Measurements from ENCODE around the gene CCZ1.
A peak's percentile ranks its signal among the peaks of the same experiment; 100 is the strongest.
"Not testable (repeated sequence)": the region's sequence is repeated elsewhere in the genome, so short reads cannot be mapped to it uniquely, and the experiment has no call there.

The CCZ1 gene

DNA sequence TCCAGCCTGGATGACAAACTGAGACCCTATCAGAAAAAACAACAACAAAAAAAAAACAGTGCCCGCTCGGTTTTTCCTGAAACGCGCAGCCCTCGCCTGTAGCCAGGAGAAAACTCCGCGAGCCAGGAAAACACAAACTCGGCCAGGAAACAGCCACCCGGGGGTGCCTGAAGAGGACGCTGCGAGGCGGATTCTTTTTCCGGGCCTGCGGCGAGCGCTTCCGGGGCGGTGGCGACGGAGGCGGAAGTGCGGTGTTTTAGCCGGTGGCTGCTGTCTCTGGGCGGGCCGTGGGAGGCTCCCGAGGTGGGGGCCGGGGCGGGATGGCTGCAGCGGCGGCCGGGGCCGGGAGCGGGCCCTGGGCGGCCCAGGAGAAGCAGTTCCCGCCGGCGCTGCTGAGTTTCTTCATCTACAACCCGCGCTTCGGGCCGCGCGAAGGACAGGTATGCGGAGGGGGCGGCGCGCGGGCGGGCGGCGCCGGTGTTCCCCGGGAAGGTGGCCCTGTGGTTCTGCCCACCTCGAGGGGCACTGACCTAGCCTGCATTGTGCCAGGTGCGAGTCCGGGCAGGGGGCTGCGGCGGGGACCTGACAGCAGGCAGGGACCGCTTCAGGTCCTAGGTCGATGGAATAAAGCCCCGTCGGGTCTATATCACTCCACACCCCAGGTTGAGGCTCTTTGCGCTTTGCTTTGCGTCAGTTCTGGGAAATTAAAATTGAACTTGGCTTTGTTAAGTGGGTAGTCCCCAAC lies at the start of gene CCZ1:
TSS of gene CCZ1 (plus strand) at position 254 of the 745 bp plus-strand sequence. CDS start at position 321, 67 bp downstream.
- DNase-seq = peak; percentile 85

DNA sequence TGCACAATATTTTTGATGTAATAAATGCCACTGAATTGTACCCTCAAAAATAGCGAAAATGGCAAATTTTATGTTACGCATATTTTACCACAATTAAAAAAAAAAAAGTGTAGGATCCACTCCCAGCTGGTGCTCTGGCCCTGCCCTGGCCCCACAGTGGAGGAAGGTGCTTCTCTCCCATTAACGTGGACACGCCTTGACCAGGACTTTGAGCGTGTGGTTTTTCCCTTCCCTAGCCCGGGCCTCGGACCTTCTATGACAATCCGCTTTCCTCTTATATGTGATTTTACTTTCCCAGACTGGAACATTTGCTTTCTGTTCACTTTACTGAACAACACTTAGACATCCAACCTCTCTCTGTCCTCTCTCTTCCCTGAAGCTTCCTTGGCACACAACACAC lies 47.6 kb upstream of the CCZ1 start:
- DNase-seq = no peak

DNA sequence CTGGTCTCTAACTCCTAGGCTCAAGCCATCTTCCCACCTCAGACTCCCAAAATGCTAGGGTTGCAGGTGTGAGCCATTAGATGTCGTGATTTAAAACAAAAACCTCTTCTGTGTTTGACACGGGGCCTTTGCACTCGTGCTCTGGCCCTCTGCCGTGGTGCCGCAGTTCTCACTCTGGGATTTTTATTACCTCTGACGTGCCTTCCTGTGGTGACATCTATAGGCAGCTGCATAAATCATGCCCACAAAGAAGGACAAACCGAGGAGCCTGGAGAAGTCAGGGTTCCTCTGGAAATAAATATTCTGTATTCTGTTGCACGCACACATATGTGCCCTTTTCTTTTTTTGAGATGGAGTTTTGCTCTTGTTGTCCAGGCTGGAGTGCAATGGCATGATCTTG lies 43.8 kb upstream of the CCZ1 start:
- DNase-seq = no peak

DNA sequence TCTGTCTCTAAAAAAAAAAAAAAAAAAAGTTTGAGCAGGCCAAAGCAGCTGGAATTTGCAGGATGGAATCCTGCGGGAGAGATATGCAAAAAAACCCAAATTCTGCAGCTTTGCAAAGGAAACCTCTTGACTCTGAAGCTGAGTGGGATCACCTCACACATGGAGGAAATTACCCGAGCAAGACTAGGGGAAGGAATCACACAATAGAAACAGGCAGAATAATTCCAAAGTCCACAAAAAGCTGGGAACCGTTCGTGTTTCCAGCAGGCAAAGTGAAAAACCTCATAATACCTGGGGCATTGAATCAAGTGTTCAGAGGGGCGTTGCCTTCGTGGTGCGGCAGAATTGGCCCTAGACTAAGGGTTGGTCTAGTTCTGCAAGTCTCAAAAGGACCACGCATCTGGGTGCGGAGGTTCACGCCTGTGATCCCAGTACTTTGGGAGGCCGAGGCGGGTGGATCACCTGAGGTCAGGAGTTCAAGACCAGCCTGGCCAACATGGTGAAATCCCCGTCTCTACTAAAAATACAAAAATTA lies 41.4 kb upstream of the CCZ1 start:
- DNase-seq = not testable (repeated sequence)

DNA sequence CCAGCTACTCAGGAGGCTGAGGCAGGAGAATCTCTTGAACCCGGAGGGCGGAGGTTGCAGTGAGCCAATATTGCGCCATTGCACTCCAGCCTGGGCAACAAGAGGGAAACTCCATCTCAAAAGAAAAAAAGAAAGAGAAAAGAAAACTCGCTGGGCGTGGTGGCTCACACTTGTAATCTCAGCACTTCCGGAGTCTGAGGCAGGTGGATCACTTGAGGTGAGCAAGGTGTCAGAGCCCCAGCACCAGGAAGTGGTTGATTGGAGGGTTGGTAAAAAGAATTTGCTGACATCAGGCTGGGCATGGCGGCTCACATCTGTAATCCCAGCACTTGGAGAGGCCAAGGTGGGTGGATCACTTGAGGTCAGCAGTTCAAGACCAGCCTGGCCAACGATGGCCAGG lies 40.0 kb upstream of the CCZ1 start:
- DNase-seq = not testable (repeated sequence)

DNA sequence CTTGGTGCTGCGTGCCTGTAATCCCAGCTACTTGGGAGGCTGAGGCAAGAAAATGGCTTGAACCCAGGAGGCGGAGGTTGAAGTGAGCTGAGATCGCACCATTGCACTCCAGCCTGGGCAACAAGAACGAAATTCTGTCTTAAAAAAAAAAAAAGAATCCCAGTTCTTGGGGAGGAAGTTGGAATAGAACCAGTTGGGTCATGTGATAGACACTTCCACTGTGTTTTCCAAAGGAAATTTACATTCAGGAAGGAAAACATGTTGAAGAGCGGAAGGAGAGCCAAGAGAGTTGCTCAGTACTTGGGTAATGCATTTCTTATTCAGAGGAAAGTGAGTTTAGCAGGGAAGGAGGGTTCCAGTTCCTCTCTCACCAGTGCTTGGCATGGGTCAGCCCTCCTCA lies 37.3 kb upstream of the CCZ1 start:
- DNase-seq = not testable (repeated sequence)

DNA sequence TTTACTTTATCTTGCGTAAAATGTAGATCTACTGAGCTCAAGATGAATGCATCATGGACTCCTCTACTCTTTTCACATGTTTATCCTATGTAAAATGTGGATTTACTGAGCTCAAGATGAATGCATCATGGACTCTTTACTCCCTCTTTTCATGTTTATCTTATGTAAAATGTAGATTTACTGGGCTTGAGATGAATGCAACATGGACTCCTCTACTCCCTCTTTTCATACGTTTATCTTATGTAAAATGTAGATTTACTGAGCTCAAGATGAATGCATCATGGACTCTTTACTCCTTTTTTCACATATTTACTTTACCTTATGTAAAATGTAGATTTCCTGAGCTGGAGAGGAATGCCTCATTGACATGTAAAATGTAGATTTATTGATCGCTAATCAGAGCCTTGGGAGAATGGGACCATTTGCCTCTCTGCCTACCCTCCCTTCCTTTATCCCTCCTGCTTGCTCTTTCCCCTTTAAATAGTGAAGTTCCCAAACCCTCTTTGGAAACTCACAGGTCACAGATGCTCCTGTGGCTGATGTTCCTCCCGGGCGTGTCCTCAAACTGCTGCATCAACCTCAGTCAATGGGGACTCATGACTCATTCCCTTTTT lies 35.7 kb upstream of the CCZ1 start:
- DNase-seq = not testable (repeated sequence)

DNA sequence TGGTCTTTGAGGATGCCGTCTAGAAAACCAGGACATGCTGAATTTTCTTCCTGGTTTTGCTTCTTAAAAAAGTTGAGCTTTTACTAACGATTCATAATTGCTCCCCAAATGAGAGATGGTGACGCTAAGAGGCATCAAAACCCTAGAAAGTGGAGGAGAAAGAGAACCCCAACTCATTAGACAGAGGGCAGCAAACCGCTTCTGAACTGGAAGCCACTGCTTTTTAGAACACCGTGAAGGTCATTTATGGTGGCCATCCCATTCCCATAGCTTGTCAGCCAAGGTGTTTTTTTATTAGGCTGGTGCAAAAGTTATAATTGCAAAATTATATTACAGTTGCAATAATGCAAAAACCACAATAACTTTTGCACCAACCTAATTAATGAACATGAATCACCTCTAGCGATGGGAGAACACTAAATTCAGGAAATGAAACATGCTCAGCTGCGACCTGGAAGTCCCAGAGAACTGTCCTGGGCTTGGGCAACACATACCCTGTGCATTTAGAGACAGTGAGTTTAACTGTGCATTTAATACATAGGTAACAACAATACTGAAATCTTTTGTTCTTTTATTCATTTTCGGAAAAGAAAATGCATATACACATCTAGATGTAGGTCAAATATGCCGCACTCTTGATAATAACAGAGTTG lies 33.1 kb upstream of the CCZ1 start:
- DNase-seq = not testable (repeated sequence)

DNA sequence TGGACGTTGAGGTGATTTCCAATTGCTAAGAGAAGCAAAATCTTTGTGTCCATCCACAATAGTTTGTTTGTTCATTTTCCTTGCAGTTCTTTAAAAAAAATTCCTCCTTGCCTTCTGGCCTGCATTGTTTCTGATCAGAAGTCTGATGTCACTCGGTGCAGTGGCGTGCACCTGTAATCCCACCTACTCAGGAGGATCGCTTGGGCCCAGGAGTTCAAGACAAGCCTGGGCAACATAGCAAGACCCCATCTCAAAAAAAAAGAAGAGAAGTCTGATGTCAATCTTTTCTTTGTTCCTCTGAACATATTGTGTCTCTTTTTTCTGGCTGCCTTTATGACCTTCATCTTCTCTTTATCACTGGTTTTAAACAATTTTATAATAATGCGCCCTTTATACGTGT lies 31.5 kb upstream of the CCZ1 start:
- DNase-seq = no peak

DNA sequence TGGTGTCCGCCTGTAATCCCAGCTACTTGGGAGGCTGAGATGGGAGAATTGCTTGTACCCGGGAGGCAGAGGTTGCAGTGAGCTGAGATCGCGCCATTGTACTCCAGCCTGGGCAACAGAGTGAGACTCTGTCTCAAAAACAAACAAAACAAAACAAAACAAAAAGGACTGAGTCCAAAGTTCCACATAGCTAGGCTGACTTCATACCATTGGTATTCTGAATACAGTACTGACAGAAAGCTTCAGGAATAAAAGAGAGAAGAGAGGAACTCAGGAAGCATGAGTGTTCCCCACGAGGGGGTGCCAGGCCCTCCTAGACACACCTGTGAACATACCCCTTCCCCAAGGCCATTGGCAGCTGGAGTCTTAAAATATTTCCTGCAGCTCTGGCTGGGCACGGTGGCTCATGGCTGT lies 29.6 kb upstream of the CCZ1 start:
- not testable (repeated sequence) for DNase-seq

DNA sequence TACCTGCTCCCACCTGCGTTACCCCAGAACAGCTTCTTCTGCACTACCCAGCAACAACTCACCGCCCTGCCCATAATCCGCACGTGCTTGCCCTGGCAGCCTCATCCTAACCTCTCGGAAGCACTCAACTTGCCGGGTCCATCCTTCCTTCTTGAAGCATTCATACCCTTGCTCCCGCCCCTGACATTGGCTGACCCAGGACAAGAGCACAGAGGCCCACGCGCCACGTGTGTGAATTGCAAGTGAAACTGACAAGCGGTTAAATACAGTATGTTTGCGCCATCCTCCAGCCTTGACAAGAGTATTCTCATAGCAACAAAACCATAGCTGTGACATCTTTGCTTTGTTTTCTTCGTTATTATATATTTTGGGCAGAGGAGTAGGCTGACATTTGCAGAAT lies 28.8 kb upstream of the CCZ1 start:
- DNase-seq = no peak

DNA sequence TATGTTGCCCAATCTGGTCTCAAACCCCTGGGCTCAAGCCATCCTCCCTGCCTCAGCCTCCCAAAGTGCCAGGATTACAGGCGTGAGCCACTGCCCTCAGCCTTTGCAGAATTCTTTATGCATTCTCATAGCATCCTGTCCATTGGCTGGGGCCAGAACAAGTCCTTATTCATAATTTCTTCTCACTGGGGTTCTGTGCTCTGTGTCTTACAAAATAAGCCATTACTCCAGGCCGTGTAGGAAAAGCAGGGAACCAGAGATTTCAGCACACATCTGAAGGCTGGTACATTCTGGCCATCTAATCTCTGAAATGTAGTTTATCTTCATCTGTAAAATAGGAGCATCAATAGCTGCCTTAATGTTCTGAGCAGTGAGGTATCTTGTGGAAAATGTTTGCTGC lies 28.2 kb upstream of the CCZ1 start:
- no peak for DNase-seq

DNA sequence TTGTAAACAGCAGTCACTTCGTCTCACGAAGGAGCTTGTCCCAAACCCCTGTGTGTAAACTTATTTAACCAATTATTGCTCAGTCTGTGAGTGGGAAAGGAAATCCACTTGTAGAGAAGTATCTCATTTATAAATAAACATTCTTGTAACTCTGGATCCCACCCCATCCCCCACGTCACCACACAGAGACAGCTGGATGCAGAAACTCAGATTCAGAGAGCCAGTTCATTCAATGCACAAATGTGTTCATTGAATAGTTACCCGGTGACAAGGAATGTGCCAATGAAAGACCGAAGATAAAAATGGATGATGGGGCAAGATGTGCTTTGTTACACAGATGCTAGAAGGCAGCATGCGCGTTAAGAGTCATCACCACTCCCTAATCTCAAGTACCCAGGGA lies 26.2 kb upstream of the CCZ1 start:
- no peak for DNase-seq

DNA sequence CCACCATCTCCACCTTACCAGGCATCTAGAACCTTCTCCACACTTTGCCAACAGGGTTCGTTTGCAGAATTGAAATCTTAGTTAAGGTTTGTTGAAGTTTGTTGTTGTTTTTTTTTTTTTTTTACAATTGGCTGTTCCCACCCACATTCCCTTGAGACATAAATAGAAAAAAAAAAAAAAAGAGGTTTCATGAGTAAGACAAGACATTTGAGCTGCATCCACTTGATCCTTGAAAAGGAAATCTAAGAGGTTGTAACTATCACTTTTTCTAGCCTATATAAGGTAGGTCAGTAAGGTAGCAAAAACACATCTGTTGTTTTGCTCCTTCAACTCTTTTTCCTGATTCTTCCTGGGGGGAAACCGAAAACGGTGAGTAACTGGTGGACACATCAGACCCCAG lies 18.9 kb upstream of the CCZ1 start:
- DNase-seq = not testable (repeated sequence)

DNA sequence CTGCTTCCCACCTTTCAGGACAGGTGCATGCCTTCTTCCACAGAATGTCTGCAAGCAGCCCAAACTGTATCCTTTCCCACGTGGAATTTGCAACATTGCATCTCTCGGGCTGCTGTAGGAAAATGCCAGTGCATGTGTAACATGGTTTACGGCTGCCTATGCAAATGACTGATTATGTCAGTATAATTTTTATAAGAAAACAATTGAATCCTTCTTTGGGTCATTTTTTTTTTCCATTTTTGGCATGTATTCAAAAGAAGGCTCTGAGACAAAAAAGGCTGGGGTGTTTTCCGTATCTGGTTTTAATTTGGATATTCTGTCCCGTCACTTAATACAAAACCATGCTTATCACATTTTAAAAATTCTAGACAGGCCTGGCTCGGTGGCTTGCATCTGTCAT lies 18.4 kb upstream of the CCZ1 start:
- not testable (repeated sequence) for DNase-seq

DNA sequence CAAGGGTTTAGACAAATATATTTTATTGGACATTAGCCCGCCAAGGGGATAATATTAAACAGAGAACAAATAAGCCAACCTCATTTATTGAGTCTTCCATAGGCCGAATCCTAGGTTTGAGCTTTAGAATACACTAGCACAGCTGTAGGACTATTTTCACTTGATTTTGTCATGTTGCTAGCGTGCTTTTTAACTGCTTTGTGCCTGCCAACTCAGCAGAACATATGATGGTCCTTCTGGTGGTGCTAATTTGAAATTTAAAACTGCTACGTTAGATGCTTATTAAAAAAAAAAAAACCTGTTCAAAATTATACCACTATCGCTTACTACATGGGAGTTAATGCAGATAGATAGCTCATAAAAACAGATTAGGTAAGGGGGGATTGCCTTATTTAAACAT lies 14.1 kb upstream of the CCZ1 start:
- not testable (repeated sequence) for DNase-seq

DNA sequence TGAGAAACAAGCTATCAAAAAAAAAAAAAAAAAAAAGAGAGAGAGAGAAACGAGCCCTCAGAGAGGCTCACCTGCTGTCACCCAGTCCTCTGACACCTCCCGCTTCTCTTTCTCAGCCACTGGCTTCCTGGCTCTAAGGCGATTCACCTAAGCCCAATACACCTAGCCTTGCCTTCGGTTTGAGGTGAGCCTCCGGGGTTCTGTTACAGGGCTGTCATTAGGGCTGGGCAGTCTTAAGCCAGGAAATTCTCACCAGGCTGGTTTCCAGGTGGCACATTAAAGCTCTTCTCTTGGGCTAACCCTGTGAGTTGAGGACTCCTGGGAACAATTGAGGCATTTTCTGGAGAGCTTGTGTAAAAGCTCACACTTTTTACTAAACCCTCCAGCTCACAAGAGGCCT lies 10.5 kb upstream of the CCZ1 start:
- DNase-seq = not testable (repeated sequence)

DNA sequence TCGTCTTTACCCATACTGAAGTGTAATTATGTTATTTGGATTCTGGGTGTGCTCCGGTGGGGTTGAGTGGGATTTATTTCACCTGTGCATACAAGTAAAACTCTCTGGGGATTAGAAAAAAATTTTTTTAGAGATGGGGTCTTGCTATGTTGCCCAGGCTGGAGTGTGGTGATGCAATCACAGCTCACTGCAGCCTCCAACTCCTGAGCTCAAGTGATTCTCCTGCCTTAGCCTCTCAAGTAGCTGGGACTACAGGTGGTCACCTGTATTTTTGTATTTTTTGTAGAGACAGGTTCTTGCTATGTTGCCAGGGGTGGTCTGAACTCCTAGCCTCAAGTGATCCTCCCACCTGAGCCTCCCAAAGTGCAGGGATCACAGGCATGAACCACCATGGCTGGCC lies 8.3 kb upstream of the CCZ1 start:
- DNase-seq = not testable (repeated sequence)

DNA sequence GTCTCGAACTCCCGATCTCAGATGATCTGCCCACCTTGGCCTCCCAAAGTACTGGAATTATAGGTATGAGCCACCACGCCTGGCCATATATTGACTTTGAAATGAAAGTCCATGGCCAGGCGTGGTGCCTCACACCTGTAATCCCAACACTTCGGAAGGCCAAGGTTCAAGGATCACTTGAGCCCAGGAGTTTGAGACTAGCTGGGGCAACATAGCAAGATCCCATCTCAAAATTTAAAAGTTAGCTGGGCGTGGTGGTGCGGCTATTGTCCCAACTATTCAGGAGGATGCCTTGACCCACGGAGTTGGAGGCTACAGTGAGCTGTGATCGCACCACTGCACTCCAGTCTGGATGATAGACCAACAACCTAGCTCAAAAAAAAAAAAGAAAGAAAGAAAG lies 6.0 kb upstream of the CCZ1 start:
- DNase-seq = no peak

DNA sequence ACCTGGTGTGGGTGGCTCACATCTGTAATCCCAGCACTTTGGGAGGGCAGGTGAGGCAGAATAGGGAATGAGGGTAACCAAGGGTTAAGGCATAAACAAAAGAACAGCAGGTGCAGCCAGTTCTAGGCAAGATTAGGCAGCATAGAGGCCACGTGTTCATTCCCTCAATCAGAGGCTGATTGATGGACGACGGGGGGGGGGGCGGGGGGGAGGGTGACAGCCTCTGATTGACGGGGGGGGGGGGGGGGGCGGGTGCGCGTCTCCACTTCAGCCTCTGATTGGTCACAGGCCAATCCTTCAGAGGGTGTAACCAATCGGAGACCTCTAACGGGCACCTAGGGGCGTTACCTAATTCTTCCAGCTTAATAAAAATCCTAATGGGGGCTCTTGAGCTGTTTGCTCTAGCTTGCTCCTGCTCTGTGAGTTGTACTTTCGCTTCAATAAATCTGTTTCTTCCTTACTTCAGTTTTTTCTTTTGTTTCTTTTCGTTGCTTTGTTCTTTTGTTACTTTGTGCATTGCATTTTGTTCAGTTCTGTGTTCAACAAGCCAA lies 1.1 kb upstream of the CCZ1 start:
- not testable (repeated sequence) for DNase-seq

DNA sequence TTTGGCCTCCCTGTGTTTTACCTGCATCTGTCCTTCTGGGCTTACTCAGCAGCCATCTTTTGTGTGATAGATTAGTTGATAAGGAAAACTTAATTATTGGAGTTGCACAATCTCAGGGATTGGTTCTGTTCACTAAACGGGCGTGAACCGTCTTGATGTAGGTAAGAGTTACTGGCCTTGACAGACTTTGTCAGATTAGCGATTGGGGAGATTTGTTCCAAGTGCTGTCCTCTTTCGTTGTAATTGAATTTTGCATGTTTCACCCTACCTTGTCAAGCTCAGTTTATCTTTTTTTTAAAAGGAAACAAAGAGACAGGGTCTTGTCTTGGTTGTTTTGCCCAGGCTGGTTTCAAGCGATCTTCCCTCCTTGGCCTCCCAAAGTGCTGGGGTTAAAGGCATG lies 4.5 kb downstream of the CCZ1 start:
- DNase-seq = not testable (repeated sequence)

DNA sequence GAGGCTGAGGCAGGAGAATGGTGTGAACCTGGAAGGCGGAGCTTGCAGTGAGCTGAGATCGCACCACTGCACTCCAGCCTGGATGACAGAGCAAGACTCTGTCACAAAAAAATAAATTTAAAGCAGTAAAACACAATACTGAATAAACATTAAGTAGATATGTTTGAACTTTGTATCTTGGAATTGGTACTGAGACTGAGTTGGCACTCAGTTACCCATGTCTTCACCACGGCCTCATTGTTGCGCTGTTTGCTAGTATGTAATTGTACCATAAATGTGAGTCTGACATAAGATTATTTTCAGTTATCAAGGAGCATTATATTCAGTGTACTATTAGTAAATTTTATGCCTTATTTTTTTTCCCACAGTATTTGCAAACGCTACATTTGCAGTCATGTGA lies 6.2 kb downstream of the CCZ1 start:
- not testable (repeated sequence) for DNase-seq

DNA sequence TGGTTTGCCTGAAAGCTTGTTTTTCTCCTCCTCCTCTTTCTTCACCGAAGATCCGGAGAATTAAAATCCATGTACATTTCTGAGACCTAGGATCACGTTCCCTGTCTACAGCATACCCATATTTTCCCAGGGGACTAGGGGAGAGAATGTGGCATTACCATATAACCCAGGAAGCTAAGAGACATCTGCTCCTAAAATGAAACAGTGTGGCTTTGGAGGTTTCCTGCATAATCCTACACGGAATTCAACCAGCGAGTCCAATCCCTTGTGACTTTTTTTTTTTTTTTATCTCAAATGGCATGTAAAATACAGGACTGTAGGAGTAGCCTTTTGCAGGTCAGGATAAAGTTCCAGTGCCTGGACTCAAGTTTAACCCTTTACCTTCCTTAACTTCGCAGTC lies 10.3 kb downstream of the CCZ1 start:
- DNase-seq = not testable (repeated sequence)

DNA sequence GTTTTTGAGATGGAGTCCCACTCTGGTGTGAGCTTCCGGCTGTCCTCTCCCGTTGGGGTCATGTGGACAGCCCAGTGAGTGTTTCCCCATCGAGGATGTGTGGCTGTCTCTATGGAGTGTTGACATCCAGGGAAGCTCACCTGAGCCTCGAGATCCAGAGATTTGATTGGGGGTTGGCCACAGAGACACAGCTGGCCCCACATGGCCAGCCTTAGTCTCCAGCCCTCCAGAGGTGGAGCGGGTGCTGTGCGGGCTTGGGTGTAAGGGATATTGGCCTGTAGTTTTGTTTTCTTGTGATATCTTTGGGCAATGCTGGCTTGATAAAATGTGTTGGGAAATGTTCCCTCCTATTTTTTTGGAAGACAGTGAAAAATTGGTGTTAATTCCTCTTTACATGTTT lies 18.0 kb downstream of the CCZ1 start:
- DNase-seq = not testable (repeated sequence)

All from activated CD8-positive, alpha-beta memory T cell treated with anti-CD3 and anti-CD28 coated beads for 24 hours (primary cell).